Endothelial cell of umbilical vein (primary cell): Measurements from ENCODE around the gene PRKAG2. TPM values are rescaled to one million over a fixed set of nuclear protein-coding genes. Genes with fewer than 3 reads are reported as not detected.

Experiments
- BruUV-seq: library from RNA; stranded (reverse); fragments of 400-500 nt; replicated peaks from 2 replicates; lab custom pipeline; 2021; lab: Mats Ljungman, UMichigan
- CTCF ChIA-PET: fragments of 300-600, 350-600 bp; sonication (Branson Sonifier 250); formaldehyde crosslinking; loops from one replicate; lab custom pipeline; 2021; ENCODE audit warnings: antibody characterized with exemption, inconsistent platforms; lab: Charles Lee
- POLR2A ChIA-PET: fragments of 300-600, 350-600 bp; sonication (Branson Sonifier 250); formaldehyde crosslinking; loops from one replicate; lab custom pipeline; 2021; ENCODE audit warnings: antibody characterized with exemption, inconsistent platforms; lab: Charles Lee
- DNase-seq: peaks from one replicate; pipeline ENCODE4 v3.0.0-alpha.2; 2011; ENCODE audit warnings: low read depth, low spot score
- FAIRE-seq: peaks from 2 replicates; lab custom pipeline; 2011; peaks lifted over from hg19 to GRCh38; lab: Jason Lieb, UNC
- H2AFZ ChIP-seq: 2 replicates; pipeline ENCODE4 v1.6.0; 2012; ENCODE audit warnings: low read depth, low read length, control low read depth, inconsistent platforms
- H3K27ac ChIP-seq: 2 replicates; pipeline ENCODE4 v1.5.1; 2011; ENCODE audit warnings: low read depth, mild to moderate bottlenecking, control low read depth, low read length, moderate library complexity; ENCODE audit not compliant: insufficient read depth
- H3K27me3 ChIP-seq, 2 experiments: 2 replicates each; pipeline versions ENCODE4 v1.6.0 to v1.6.1; 2011; ENCODE audit warnings: low read length in 2 of 2, mixed read lengths in 1 of 2; ENCODE audit not compliant: control insufficient read depth in 2 of 2, insufficient read depth in 2 of 2
- H3K36me3 ChIP-seq, 2 experiments: 2 replicates in 1 of 2; 3 replicates in 1 of 2; pipeline ENCODE4 v1.5.1; 2011; ENCODE audit warnings: low read length in 2 of 2, mild to moderate bottlenecking in 1 of 2, moderate library complexity in 1 of 2; ENCODE audit not compliant: control insufficient read depth in 2 of 2, insufficient read depth in 2 of 2; ENCODE audit errors: extremely low read depth in 1 of 2
- H3K4me1 ChIP-seq: 3 replicates; pipeline ENCODE4 v1.5.1; 2011; ENCODE audit warnings: mild to moderate bottlenecking, low read length; ENCODE audit not compliant: control insufficient read depth, insufficient read depth; ENCODE audit errors: extremely low read depth
- H3K4me2 ChIP-seq: 2 replicates; pipeline ENCODE4 v1.6.1; 2011; ENCODE audit warnings: low read length, control low read depth, mixed read lengths; ENCODE audit not compliant: insufficient read depth
- H3K4me3 ChIP-seq, 3 experiments: fragments of 200-600 bp in 1 of 3; sonication (generic), shearing (Covaris generic) in 1 of 3; replicated peaks in 1 of 3; 2 replicates each; pipeline ENCODE4 v1.5.1; 2011 to 2016; ENCODE audit warnings: control low read depth in 3 of 3, low read length in 3 of 3, mild to moderate bottlenecking in 2 of 3, inconsistent platforms in 1 of 3, low read depth in 1 of 3, moderate library complexity in 1 of 3; ENCODE audit not compliant: insufficient read depth in 1 of 3
- H3K79me2 ChIP-seq: 2 replicates; pipeline ENCODE4 v1.6.0; 2012; ENCODE audit warnings: low read length, inconsistent platforms; ENCODE audit not compliant: control insufficient read depth, insufficient read depth
- H3K9ac ChIP-seq: replicated peaks from 2 replicates; pipeline ENCODE3; 2011; ENCODE audit warnings: low read length, control low read depth; ENCODE audit not compliant: insufficient read depth; ENCODE audit errors: extremely low read depth
- H3K9me1 ChIP-seq: replicated peaks from 3 replicates; pipeline ENCODE4 v1.6.0; 2011; ENCODE audit warnings: mild to moderate bottlenecking, low read length; ENCODE audit not compliant: control insufficient read depth, insufficient read depth; ENCODE audit errors: extremely low read depth
- H3K9me3 ChIP-seq: replicated peaks from 2 replicates; pipeline ENCODE4 v1.5.1; 2012; ENCODE audit warnings: low read length, inconsistent platforms; ENCODE audit not compliant: control insufficient read depth, insufficient read depth
- H4K20me1 ChIP-seq: replicated peaks from 2 replicates; pipeline ENCODE3; 2011; ENCODE audit warnings: mild to moderate bottlenecking, low read length; ENCODE audit not compliant: control insufficient read depth, insufficient read depth; ENCODE audit errors: extremely low read depth
- EZH2 ChIP-seq: IDR thresholded peaks from 2 replicates; pipeline ENCODE4 v1.6.1; 2012; ENCODE audit warnings: borderline replicate concordance, low read depth, mild to moderate bottlenecking, moderate library complexity, low read length, inconsistent platforms; ENCODE audit not compliant: severe bottlenecking
- FOS ChIP-seq: IDR thresholded peaks from 2 replicates; pipeline ENCODE4 v1.6.1; 2011; ENCODE audit warnings: mild to moderate bottlenecking, low read length, moderate library complexity, borderline replicate concordance; ENCODE audit not compliant: insufficient read depth
- GATA2 ChIP-seq: IDR thresholded peaks from 2 replicates; pipeline ENCODE4 v1.7.0; 2011; ENCODE audit warnings: low read depth, mild to moderate bottlenecking, moderate library complexity, mixed read lengths, low read length; ENCODE audit not compliant: insufficient read length, insufficient read depth
- JUN ChIP-seq: IDR thresholded peaks from 2 replicates; pipeline ENCODE4 v1.6.1; 2011; ENCODE audit warnings: borderline replicate concordance, low read depth; ENCODE audit not compliant: insufficient read length, insufficient read depth
- MYC ChIP-seq: IDR thresholded peaks from one replicate; pipeline ENCODE4 v1.6.1; 2011; ENCODE audit warnings: mild to moderate bottlenecking, low read depth, low read length
- POLR2A ChIP-seq: IDR thresholded peaks from 2 replicates; pipeline ENCODE4 v1.6.1; 2012; ENCODE audit warnings: low read depth, mild to moderate bottlenecking, control low read depth, low read length
- POLR2AphosphoS5 ChIP-seq: IDR thresholded peaks from 2 replicates; pipeline ENCODE4 v1.6.1; 2012; ENCODE audit warnings: low read depth, mild to moderate bottlenecking, control low read depth, low read length, moderate library complexity; ENCODE audit not compliant: insufficient read depth
- dilution Hi-C: fragments of 300-500 bp; cut with MboI; formaldehyde crosslinking; loops from one replicate; pipeline ENCODE4 v1.15.0; 2019; ENCODE audit warnings: low sequenced_read_pairs; ENCODE audit not compliant: extremely low pct_ligation_motif_present
- intact Hi-C: fragments of 100-400 bp; cut with micrococcal nuclease; formaldehyde crosslinking; loops from one replicate; pipeline ENCODE4 v1.10.0; 2022
- polyA plus RNA-seq, 4 experiments: library from polyadenylated mRNA; depleted of rRNA in 3 of 4; stranded (reverse) in 3 of 4; unstranded in 1 of 4; fragments of >200 nt; gene quantifications; 2 replicates each; pipeline versions ENCODE4 v1.2.1 to v1.2.3, GENCODE V29; 2011 to 2012; ENCODE audit warnings: missing spikeins in 1 of 4
- total RNA-seq: library from RNA; stranded (reverse); gene quantifications from 2 replicates; pipeline ENCODE4 v1.2.3, GENCODE V29; 2021
- TF ChIP-seq, protein P1 (sequence below), 2 donors: IDR thresholded peaks; 1 replicate in 1 of 2; 2 replicates in 1 of 2; pipeline ENCODE4 v1.5.1; 2011; ENCODE audit warnings: low read length in 2 of 2, mild to moderate bottlenecking in 2 of 2, moderate library complexity in 2 of 2, control low read depth in 1 of 2, inconsistent platforms in 1 of 2, low read depth in 1 of 2; ENCODE audit not compliant: insufficient read depth in 1 of 2; ENCODE audit errors: extremely low read depth in 1 of 2
- TF ChIP-seq, protein P2 (sequence below): IDR thresholded peaks from 2 replicates; pipeline ENCODE4 v1.6.1; 2011; ENCODE audit not compliant: insufficient read depth, insufficient read length

The PRKAG2 gene
- total and polyA plus RNA-seq, 2 donors (not counting 3 experiments of a cell fraction or from before 2014, with no cell fraction given): 19.3 to 51.5 TPM

DNA sequence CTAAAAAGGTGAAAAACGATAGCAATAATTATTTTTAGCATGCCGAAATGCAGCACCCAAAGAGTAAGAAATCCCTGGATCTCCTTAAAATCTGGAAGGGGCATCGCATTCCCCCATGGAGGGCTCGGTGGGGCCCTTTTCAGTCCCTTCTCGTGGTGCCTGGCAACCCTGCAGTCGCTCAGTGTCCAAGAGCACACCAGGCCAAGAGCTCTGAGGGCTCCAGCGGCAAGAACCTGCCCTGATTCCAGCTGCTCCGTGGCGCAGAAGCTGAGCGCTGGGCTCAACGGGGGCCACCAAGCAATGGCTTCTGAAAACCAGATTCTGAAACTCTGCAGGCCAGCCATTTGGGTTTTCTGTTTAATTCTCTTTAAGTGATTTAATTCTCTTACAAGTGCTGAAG is 131.2 kb downstream of the PRKAG2 start:
- CTCF ChIA-PET: interaction anchor here (0.6 to 4.0 kb wide), 9 partner anchors 8 to 777 kb away, joined by 3 to 20 read pairs (median 4); no protein-coding TSS in a partner anchor
- no peak overlapping the region for H3K9ac ChIP-seq

More for the DNA sequence above, 131.2 kb downstream of the PRKAG2 start:
- H4K20me1 ChIP-seq: no peaks in the 10 kb centered on the region
- no peak overlapping the region for H3K4me2 ChIP-seq
- intact Hi-C loops (no loop called here), dilution Hi-C loops (no loop called here)
- no peaks in the 10 kb centered on the region for H3K9me3 ChIP-seq
- peaks cover 14% of the 10 kb centered on the region for H3K4me1 ChIP-seq
- no peak overlapping the region for H3K27ac ChIP-seq
- FAIRE-seq: no peak
- no peaks in the 10 kb centered on the region for H3K79me2 ChIP-seq
- H2AFZ ChIP-seq: no peak overlapping the region
- BruUV-seq: no TSS peak
- no peaks in the 10 kb centered on the region for H3K36me3 ChIP-seq
- no peaks in the 10 kb centered on the region for H3K9me1 ChIP-seq
- POLR2A ChIA-PET: interaction anchor here (0.6 kb wide), 1 partner anchor 8 kb away, joined by 4 read pairs; no protein-coding TSS in a partner anchor
- no peak for DNase-seq
- no peaks in the 10 kb centered on the region for H3K27me3 ChIP-seq
- TF ChIP-seq EZH2: no peak
- TF ChIP-seq FOS: no peak
- no peak for TF ChIP-seq JUN
- TF ChIP-seq, protein P1, sequence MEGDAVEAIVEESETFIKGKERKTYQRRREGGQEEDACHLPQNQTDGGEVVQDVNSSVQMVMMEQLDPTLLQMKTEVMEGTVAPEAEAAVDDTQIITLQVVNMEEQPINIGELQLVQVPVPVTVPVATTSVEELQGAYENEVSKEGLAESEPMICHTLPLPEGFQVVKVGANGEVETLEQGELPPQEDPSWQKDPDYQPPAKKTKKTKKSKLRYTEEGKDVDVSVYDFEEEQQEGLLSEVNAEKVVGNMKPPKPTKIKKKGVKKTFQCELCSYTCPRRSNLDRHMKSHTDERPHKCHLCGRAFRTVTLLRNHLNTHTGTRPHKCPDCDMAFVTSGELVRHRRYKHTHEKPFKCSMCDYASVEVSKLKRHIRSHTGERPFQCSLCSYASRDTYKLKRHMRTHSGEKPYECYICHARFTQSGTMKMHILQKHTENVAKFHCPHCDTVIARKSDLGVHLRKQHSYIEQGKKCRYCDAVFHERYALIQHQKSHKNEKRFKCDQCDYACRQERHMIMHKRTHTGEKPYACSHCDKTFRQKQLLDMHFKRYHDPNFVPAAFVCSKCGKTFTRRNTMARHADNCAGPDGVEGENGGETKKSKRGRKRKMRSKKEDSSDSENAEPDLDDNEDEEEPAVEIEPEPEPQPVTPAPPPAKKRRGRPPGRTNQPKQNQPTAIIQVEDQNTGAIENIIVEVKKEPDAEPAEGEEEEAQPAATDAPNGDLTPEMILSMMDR (IDR thresholded peaks at IDR 0.05; ENCODE audit: extremely low read depth in 1 of 2, insufficient read depth in 1 of 2, low read depth in 1 of 2, low read length in 2 of 2): no peak
- no peak for TF ChIP-seq POLR2A
- TF ChIP-seq, protein P2, sequence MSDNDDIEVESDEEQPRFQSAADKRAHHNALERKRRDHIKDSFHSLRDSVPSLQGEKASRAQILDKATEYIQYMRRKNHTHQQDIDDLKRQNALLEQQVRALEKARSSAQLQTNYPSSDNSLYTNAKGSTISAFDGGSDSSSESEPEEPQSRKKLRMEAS: no peak
- TF ChIP-seq GATA2: no peak
- no peak for TF ChIP-seq MYC
- TF ChIP-seq POLR2AphosphoS5: no peak
- no peak overlapping the region for H3K4me3 ChIP-seq
